NCI-H1092 (cell line): ENCODE data around the gene PSMA3.

Experiments
- DNase-seq: peaks from one replicate; lab custom pipeline; 2025; lab: John Stamatoyannopoulos, UW

Gene PSMA3

DNA sequence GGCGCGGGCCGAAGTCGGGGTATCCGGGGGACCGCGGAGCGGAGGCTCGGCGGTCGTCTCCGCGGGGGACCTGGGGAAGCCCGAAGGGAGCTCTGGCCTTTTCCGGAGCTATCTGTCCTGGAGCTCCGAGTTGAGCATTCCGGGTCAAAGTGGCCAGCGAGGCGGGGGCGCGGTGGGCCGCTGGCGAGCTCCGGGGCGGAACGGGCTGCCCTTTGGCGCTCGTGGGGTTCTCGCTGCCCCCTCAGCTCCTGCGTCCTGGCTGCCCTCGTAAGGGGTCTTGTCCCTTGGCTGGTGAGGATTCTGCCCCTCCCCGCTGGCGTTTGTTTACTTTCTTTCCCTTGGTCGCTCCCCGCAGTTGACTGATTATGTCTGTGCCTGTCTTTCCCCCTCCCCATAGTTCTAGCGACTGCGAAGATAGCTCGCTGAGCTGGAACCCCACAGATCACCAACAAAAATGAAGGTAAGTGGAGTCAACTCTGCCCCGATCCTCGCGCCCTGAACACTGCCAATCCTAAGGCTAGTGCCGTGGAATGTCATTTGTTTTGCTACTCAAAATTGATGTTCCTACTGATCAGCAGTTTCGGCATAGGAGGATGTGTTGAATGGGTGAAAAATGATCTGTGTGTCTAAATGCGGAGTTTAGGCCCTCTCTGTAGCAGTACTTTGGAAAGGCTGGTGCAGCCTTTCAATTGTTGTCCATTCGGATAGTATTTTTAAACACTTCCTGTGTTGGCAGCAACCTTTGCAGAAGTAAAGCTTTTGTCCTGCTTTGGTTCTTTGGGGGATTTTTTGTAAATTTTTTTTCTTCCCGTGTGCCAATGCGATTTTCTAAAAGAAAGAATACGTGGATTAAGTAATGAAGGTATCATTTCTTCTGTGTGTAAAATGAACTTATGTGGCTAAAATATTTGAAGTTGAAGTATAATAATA lies 55.0 kb downstream of the PSMA3 start:
- no peak for DNase-seq

- no peak for DNase-seq
Observed at GRCh38 chr14:58301416-58301815, 56.8 kb downstream of the PSMA3 start.

- no peak for DNase-seq
Observed at GRCh38 chr14:58305730-58306129, 61.1 kb downstream of the PSMA3 start.

GRCh38 chr14:58307597-58308316 lies 63.1 kb downstream of the PSMA3 start:
- no peak for DNase-seq

- DNase-seq: no peak
Observed at GRCh38 chr14:58309086-58309485, 64.4 kb downstream of the PSMA3 start.

DNA sequence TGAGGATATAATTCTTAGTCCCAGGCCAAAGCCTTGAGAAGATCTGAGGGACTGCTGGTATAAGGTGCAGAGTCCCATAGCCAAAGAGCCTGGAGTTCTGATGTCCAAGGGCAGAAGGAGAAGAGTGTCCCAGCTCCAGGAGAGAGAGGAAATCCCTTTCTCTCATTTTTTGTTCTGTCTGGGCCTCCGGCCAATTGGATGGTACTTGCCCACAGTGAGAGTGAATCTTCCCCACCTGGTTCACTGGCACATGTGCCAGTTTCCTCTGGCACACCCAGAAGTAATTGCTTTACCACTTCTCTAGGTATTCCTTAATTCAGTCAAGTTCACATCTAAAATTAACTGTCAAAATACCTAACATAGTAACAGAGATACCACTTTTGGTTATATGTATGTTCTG lies 69.1 kb downstream of the PSMA3 start:
- DNase-seq: no peak

- DNase-seq: no peak
Observed at GRCh38 chr14:58315606-58316005, 71.0 kb downstream of the PSMA3 start.
